CD4-positive, alpha-beta T cell treated with Interleukin-17A for 1 hour (primary cell): ENCODE measurements around the gene GLB1L3.
A peak's percentile ranks its signal among the peaks of the same experiment; 100 is the strongest.

Experiments used
- DNase-seq: peaks from one replicate; pipeline ENCODE4 v3.0.0-alpha.2; 2020

The GLB1L3 gene

GRCh38 chr11:134346101-134346975, 70.2 kb downstream of the GLB1L3 start:
- no peak for DNase-seq

- DNase-seq: no peak
Observed at GRCh38 chr11:134346976-134347350, 70.8 kb downstream of the GLB1L3 start.

- DNase-seq: no peak
Observed at GRCh38 chr11:134347441-134347840, 71.3 kb downstream of the GLB1L3 start.

DNA sequence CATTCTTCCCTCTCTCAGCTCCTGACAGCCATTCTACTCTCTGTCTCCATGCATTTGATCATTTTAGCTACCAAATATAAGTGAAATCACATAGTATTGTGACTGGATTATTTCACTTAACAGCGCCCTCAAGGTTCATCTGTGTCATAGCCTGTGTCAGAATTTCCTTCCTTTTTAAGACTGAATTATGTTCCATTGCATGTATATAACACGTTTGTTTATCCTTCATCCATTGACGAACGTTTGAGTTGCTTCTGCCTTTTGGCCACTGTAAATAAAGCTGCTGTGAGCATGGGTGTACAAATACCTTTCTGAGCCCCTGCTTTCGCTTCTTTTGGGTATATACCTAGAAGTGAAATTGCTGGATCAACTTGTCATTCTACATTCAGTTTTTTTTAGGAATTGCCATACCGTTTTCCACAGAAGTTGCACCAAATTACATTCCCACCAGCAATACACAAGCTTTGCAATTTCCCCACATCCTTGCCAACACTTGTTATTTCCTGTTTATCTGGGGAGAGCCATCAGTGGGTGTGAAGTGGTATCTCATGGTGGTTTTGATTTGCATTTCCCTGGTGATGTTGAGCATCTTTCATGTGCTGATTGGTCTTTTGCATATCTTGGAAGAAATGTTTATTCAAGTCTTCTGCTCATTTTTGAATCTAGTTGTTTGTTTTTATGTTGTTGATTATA, 73.1 kb downstream of the GLB1L3 start:
- DNase-seq: peak; percentile 55

DNA sequence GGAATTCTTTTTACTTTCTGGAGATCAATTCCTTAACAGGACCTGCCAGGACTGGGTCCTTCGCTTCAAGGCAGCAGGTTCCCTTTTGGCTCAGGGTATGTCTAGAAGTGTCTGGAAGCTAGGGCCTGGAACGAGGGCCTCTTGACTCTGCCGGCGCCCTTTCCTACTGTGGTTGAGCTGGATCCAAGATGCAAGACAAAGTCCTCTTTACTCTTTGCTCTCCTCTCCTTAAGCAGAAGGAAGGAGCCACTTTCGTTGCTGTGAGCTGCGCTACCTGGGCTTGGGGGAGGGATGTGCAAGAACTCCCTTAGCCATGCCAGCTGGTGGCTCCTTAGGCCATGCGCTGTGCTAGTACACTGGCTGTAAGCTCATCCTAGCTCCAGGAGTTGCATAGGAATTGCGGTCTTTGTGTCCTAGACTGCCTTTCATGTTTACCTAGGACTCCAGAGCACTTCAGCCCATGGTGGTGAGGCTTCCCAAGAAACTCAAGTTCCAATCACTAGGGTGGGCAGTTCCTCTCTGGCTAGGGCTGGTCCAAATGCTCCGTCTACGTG, 73.7 kb downstream of the GLB1L3 start:
- DNase-seq: no peak

- no peak for DNase-seq
Observed at GRCh38 chr11:134350381-134350780, 74.2 kb downstream of the GLB1L3 start.

DNA sequence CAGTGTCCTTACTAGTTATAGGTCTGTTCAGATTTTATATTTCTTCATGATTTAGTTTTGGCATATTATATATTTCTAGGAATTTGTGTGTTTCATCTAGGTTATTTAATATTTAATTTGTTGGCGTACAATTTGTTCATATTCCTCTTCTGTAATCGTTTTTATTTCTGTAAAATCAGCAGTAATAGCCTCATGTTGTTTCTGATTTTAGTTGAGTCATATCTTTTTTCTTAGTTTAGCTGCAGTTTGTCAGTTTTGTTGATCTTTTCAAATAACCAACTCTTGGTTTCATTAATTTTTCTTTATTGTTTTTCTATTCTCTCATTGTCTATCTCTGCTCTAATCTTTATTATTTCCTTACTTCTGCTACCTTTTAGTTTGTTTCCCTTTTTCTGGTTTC, 75.9 kb downstream of the GLB1L3 start:
- DNase-seq: no peak

GRCh38 chr11:134355136-134355535, 79.0 kb downstream of the GLB1L3 start:
- DNase-seq: no peak

- DNase-seq: no peak
Observed at GRCh38 chr11:134355656-134356055, 79.5 kb downstream of the GLB1L3 start.

DNA sequence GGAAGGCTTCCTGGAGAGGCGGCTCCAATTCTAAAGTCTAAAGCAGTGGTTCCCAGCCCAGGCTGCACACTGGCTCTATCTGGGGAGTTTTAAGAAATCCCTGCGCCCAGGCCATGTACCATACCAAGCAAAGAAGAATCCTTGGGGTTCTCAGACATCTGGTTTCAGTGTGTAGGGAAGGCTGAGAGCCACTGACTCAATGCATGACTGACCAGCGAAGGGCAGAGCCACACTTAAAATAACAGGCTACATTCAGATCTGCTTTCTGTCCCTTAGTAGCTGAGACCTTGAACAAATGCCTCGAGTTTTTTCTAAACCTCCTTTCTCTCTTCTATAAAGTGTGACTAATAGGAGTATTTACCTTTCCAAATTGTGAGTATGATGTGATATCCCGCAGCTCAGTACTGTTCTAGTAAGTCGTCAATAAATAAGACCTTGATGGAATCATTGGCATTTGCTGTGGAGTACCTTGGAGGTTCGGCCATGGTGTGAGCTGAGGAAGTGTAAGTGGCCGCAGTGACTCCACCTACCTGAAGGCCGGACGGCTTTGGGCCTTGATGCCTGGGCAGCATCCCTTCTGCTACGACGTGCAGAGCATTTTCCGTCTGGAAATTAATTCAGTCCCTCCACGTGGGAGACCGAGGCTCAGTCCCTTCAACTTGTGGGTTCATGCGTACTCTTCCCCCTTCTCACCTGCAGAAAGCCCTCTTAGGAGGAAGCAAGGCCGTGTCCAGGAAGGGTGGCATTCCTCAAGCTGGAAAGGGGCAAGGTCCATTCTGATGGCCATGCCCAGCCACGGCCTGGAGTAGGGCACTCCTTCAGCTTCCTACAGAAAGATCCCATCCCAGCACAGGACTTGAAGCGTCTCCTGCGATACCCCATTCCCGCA, 80.7 kb downstream of the GLB1L3 start:
- DNase-seq: no peak

- no peak for DNase-seq
Observed at GRCh38 chr11:134357545-134357839, 81.3 kb downstream of the GLB1L3 start.

DNA sequence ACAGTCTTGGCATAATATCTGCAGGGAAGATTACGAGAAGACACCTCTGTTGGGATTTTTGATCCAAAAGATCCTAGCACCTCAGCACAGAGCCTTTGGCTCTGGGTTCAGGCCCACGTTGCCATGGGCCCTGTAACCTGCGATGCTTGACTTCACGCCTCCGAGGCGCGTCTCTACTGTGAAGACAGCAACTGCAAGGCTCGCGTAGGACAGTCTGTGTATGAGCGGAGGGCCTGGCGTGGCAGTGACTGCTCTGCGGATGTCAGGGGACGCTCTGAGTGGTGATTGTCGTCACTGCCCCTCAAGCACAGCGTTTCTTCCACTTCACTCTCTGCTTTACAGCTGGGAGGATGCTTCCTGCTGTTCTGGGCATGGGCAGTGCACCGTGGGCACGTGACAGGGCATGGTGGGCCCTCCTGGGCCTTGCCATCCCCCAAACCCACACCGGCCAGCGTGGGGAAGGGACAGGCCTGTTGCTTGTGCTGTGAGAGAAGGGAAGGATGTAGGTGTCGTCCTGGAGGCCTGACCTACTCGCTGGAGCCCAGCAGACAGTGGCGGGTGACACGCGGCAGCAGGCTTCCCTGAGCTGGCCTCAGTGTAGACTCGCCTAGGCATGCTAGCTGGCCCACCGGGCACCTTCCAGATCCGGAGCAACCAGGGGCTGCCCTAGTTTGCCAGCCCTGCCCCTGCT, 82.1 kb downstream of the GLB1L3 start:
- no peak for DNase-seq

- DNase-seq: no peak
Observed at GRCh38 chr11:134358856-134359490, 82.8 kb downstream of the GLB1L3 start.

DNA sequence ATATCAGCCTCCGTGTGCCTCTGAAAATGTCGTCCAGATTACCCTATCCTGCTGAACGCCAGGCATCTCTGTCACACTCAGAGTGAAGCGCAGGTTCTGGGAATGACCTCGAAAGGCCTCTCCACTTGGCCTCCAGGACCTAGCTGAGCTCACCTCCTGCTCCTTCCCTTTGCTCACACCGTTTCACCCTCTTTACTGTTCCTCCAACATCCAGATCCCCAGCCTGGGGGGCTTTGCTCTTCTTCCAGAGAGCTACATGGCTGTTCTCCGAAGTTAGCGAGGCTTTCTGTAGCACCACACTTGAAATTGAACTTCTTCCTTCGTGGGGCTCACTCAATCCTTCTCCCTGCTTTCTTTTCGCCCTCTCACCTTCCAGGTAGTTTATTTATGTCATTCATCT, 83.5 kb downstream of the GLB1L3 start:
- no peak for DNase-seq

- DNase-seq: peak; percentile 73
Observed at GRCh38 chr11:134360050-134360835, 84.1 kb downstream of the GLB1L3 start.

DNA sequence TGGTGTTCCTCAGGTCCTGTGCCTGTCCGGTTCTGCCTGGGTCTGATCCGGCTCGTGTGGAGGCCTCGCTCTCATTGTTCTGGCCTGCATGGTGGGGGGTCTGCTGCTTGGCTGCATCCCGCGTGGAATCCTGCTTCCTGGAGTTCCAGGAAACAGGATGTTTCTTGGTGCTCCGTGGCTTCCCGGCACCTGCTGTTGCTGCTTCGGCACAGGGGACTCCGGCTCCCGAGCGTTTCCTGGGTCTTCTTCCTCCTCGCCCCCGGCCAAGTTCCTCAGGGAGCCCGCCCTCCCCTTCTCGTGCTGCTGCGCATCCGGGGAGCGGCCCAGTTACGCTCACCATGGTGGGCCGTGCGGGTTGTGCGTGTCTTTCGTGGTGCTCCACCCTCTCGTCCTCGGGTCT, 85.5 kb downstream of the GLB1L3 start:
- DNase-seq: no peak

DNA sequence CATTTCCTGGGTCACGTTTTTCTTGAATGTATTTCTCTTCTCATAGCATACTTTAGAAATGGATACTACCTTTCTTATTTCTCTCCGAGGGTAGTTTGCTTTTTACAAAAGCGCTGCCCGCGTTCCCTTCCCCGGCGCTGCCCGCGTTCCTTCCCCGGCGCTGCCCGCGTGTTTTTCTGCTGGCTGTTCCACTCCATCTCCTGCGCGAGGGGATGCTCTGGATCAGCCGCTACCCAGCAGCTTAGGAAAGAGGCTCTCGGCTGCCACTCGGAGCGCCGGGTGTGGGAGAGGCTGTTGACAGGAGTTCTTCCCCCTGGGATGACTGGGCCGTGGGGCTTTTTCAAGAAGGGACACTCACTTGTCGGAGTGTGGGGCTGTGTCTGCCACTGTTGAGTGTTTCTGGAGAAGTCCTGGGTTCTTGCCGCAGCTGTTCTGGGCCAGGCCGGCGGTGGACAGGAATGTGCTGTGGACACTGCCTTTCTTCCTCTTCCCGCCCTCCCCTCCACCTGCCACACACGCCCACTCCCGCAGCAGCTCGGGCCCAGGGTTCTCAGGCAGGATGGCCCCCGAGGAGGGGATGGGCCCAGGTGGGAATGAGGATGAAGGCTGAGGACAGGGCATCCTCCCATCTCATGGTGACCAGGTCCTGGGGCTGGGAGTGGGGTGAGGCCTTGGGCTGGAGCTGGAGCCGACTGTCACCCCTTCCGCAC, 86.2 kb downstream of the GLB1L3 start:
- no peak for DNase-seq

- no peak for DNase-seq
Observed at GRCh38 chr11:134363161-134363560, 87.0 kb downstream of the GLB1L3 start.

DNA sequence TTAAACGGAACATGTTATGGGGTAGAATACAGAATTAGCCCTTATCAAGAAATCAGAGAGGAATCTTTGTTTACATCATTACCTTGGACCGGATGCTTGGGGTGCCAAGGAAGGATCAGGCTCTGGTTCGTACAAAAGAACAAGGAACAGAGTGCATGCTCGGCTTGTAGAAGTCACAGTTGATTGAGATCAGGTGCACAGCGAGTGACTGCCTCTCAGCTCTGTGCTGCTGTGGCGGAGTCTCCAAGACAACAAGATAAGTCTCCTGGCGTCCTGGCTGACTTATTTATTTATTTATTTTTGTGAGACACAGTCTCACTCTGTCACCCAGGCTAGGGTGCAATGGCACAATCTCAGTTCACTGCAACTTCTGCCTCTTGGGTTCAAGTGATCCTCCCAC, 87.4 kb downstream of the GLB1L3 start:
- no peak for DNase-seq

DNA sequence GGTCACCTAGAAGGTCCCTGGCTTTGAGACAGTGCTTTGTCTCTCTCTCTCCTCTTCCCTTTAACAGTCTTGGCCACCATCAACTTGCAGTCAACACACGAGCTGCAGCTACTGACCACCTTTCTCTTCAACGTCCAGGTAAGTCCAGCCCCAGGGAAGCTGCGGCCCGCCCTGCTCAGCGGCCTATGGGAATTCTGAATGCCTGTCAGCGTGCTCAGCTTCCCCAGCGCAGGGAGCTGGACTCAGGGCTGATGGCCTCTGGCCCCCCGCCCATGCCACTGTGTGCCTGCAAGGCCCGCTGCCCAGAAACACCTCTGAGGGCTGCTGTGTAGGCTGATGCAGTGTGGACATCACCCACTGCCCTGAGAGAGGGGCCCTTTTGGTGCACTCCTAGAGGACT, 88.1 kb downstream of the GLB1L3 start:
- DNase-seq: no peak
